Astrocyte (in vitro differentiated cells and primary cell): Measurements from ENCODE around the gene PPIP5K1.

Experiments
- EZH2 ChIP-seq: IDR thresholded peaks from 2 replicates; pipeline ENCODE4 v1.6.1; 2012; ENCODE audit warnings: mild to moderate bottlenecking, low read length, inconsistent platforms; ENCODE audit not compliant: insufficient read depth
- TF ChIP-seq, protein P1 (sequence below): IDR thresholded peaks from 2 replicates; pipeline ENCODE4 v1.5.1; 2011; ENCODE audit warnings: low read depth, mild to moderate bottlenecking, inconsistent platforms, low read length, moderate library complexity; ENCODE audit not compliant: insufficient read depth

DNA sequence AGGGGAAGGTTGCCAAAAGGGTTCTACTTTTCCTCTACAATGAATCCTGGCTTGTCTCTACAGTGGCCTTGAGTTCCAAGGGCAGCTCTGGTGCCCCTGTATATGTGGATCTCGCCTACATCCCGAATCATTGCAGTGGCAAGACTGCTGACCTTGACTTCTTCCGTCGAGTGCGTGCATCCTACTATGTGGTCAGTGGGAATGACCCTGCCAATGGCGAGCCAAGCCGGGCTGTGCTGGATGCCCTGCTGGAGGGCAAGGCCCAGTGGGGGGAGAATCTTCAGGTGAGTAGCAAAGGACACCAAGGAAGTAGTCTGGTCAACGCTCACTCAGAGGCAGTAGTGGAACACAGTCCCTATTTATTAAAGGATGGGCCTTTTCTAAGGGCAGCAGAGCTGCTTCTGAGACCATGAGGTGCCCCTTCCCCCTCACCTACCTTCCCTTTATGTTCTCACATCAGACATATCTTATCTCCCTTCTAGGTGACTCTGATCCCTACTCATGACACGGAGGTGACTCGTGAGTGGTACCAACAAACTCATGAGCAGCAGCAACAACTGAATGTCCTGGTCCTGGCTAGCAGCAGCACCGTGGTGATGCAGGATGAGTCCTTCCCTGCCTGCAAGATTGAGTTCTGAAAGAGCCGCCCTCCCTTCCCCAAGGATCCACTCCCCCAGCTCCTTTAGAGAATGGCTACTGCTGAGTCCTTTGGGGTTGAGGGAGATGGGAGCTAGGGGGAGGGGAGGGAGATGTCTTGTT, 60.2 kb downstream of the PPIP5K1 start:
- TF ChIP-seq, protein P1, sequence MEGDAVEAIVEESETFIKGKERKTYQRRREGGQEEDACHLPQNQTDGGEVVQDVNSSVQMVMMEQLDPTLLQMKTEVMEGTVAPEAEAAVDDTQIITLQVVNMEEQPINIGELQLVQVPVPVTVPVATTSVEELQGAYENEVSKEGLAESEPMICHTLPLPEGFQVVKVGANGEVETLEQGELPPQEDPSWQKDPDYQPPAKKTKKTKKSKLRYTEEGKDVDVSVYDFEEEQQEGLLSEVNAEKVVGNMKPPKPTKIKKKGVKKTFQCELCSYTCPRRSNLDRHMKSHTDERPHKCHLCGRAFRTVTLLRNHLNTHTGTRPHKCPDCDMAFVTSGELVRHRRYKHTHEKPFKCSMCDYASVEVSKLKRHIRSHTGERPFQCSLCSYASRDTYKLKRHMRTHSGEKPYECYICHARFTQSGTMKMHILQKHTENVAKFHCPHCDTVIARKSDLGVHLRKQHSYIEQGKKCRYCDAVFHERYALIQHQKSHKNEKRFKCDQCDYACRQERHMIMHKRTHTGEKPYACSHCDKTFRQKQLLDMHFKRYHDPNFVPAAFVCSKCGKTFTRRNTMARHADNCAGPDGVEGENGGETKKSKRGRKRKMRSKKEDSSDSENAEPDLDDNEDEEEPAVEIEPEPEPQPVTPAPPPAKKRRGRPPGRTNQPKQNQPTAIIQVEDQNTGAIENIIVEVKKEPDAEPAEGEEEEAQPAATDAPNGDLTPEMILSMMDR: no peak
- TF ChIP-seq EZH2: no peak
